Measurements from ENCODE around the gene U2AF2. TPM values are rescaled to one million over a fixed set of nuclear protein-coding genes. Genes with fewer than 3 reads are reported as not detected.

U2AF2 gene
- total RNA-seq, 1 donor from 2014 or later = 219 TPM

DNA sequence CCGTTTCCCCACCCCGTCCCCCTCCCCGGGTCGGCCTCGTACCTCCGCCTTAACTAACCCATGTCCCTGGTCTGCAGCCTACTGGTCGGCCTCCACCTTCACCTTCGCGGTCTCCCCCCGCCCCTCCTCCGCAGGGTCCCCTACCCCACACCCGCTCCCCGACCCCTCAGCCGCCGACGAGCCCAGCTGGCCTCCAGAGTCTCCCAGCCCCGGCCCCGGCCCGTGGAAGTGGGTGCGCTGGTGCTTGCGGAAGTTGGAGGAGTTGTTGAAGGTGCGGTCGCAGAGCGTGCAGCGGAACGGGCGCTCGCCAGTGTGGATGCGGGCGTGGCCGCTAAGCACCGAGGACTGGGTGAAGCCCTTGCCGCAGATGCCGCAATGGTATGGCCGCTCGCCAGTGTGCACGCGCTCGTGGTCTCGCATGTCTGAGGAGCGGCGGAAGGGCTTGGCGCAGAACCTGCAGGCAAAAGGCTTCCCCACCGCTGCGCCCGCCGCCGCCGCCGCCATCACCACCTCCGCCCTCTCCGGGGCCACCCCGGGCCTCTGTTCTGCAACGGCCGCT, 33.1 kb upstream of the U2AF2 start:
- Mint-ChIP-seq H3K9me3 (ENCODE audit: unreplicated experiment) (no peaks in the 10 kb centered on the region), H3K27me3 (ENCODE audit: unreplicated experiment) (peaks cover 15% of the 10 kb centered on the region), H3K27ac (ENCODE audit: unreplicated experiment) (no peak overlapping the region), H3K36me3 (ENCODE audit: low read depth, unreplicated experiment) (peaks cover 16% of the 10 kb centered on the region), H3K4me1 (ENCODE audit: unreplicated experiment) (peaks cover 16% of the 10 kb centered on the region), H3K4me3 (ENCODE audit: unreplicated experiment) (no peak overlapping the region)
- no peak for DNase-seq (ENCODE audit: low spot score)
- TF ChIP-seq, protein P1, sequence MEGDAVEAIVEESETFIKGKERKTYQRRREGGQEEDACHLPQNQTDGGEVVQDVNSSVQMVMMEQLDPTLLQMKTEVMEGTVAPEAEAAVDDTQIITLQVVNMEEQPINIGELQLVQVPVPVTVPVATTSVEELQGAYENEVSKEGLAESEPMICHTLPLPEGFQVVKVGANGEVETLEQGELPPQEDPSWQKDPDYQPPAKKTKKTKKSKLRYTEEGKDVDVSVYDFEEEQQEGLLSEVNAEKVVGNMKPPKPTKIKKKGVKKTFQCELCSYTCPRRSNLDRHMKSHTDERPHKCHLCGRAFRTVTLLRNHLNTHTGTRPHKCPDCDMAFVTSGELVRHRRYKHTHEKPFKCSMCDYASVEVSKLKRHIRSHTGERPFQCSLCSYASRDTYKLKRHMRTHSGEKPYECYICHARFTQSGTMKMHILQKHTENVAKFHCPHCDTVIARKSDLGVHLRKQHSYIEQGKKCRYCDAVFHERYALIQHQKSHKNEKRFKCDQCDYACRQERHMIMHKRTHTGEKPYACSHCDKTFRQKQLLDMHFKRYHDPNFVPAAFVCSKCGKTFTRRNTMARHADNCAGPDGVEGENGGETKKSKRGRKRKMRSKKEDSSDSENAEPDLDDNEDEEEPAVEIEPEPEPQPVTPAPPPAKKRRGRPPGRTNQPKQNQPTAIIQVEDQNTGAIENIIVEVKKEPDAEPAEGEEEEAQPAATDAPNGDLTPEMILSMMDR (IDR thresholded peaks at IDR 0.05; ENCODE audit: unreplicated experiment) = no peak

- Mint-ChIP-seq H3K4me1 (ENCODE audit: unreplicated experiment) (peaks cover 16% of the 10 kb centered on the region), H3K36me3 (ENCODE audit: low read depth, unreplicated experiment) (peaks cover 11% of the 10 kb centered on the region), H3K27me3 (ENCODE audit: unreplicated experiment) (peaks cover 11% of the 10 kb centered on the region), H3K27ac (ENCODE audit: unreplicated experiment) (no peak overlapping the region), H3K4me3 (ENCODE audit: unreplicated experiment) (no peak overlapping the region), H3K9me3 (ENCODE audit: unreplicated experiment) (no peaks in the 10 kb centered on the region)
- TF ChIP-seq, protein P1 (IDR thresholded peaks at IDR 0.05; ENCODE audit: unreplicated experiment) = no peak
- DNase-seq (ENCODE audit: low spot score) = no peak
Observed at GRCh38 chr19:55622242-55622969, 32.4 kb upstream of the U2AF2 start.

DNA sequence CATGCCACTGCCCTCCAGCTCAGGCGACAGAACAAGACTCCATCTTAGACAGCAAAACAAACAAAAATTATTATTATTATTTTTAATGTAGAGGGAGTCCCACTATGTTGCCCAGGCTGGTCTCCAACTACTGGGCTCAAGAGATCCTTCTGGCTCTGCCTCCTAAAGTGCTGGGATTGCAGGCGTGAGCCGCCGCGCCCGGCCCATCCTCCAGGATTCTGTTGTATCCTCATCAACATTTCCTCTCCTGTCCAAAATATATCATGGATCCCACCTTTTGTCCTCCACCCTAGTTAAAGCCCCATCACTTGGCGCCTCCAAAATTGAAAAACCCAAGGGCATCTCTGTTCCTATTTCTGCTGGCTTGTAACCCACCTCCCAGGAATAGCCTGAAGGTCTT, 31.7 kb upstream of the U2AF2 start:
- Mint-ChIP-seq H3K4me3 (ENCODE audit: unreplicated experiment) (peak overlapping the region; percentile 89), H3K27me3 (ENCODE audit: unreplicated experiment) (peaks cover 7% of the 10 kb centered on the region), H3K36me3 (ENCODE audit: low read depth, unreplicated experiment) (peaks cover 7% of the 10 kb centered on the region), H3K27ac (ENCODE audit: unreplicated experiment) (peak overlapping the region; percentile 74), H3K9me3 (ENCODE audit: unreplicated experiment) (no peaks in the 10 kb centered on the region), H3K4me1 (ENCODE audit: unreplicated experiment) (peaks cover 16% of the 10 kb centered on the region)
- TF ChIP-seq, protein P1 (IDR thresholded peaks at IDR 0.05; ENCODE audit: unreplicated experiment) = no peak
- no peak for DNase-seq (ENCODE audit: low spot score)

- H3K4me1 Mint-ChIP-seq (ENCODE audit: unreplicated experiment) = peaks cover 16% of the 10 kb centered on the region
- TF ChIP-seq, protein P1 (IDR thresholded peaks at IDR 0.05; ENCODE audit: unreplicated experiment) = no peak
- H3K4me3 Mint-ChIP-seq (ENCODE audit: unreplicated experiment) = peak overlapping the region; percentile 89
- no peaks in the 10 kb centered on the region for H3K9me3 Mint-ChIP-seq (ENCODE audit: unreplicated experiment)
- no peak for DNase-seq (ENCODE audit: low spot score)
- H3K36me3 Mint-ChIP-seq (ENCODE audit: low read depth, unreplicated experiment) = peaks cover 7% of the 10 kb centered on the region
- peak overlapping the region; percentile 74 for H3K27ac Mint-ChIP-seq (ENCODE audit: unreplicated experiment)
- peaks cover 7% of the 10 kb centered on the region for H3K27me3 Mint-ChIP-seq (ENCODE audit: unreplicated experiment)
Observed at GRCh38 chr19:55623561-55623960, 31.3 kb upstream of the U2AF2 start.
